IMR-90 (cell line): ENCODE measurements around the gene CHORDC1. TPM values are rescaled to one million over a fixed set of nuclear protein-coding genes. Genes with fewer than 3 reads are reported as not detected.

ENCODE experiments used
- ATAC-seq: fragments of 200-7000 bp; cut with Tn5 transposase; 2 replicates; pipeline ENCODE4 v1.9.1; 2020; ENCODE audit warnings: low read depth, mild to moderate bottlenecking, moderate library complexity
- BruUV-seq: library from RNA; stranded (reverse); fragments of 400-500 nt; replicated peaks from 2 replicates; lab custom pipeline; 2021; lab: Mats Ljungman, UMichigan
- CTCF ChIA-PET: fragments of 300-600 bp; formaldehyde crosslinking; extraction: SDS; loops from one replicate; lab custom pipeline; 2021; ENCODE audit warnings: antibody characterized with exemption; lab: Yijun Ruan, JAX
- POLR2A ChIA-PET: fragments of 300-600 bp; sonication (Branson Sonifier 250); formaldehyde crosslinking; loops from one replicate; lab custom pipeline; 2022; ENCODE audit warnings: antibody characterized with exemption; ENCODE audit not compliant: unreplicated experiment; lab: Charles Lee
- DNase-seq: peaks from one replicate; pipeline ENCODE4 v3.0.0; 2013
- H2AFZ ChIP-seq: replicated peaks from 2 replicates; pipeline ENCODE3; 2013; ENCODE audit warnings: low read length, mild to moderate bottlenecking; ENCODE audit not compliant: poor library complexity
- H2AK5ac ChIP-seq: 2 replicates; pipeline ENCODE4 v1.6.1; 2013; ENCODE audit warnings: low read depth, low read length, inconsistent platforms
- H2AK9ac ChIP-seq: replicated peaks from 2 replicates; pipeline ENCODE3; 2013; ENCODE audit warnings: mild to moderate bottlenecking, low read depth, low read length, moderate library complexity; ENCODE audit not compliant: poor library complexity
- H2BK120ac ChIP-seq: 2 replicates; pipeline ENCODE4 v1.6.1; 2013; ENCODE audit warnings: low read depth, low read length, inconsistent platforms
- H2BK15ac ChIP-seq: 3 replicates; pipeline ENCODE4 v1.6.1; 2013; ENCODE audit warnings: low read depth, low read length, inconsistent platforms
- H2BK20ac ChIP-seq: 2 replicates; pipeline ENCODE4 v1.6.1; 2013; ENCODE audit warnings: low read depth, mild to moderate bottlenecking, inconsistent platforms, low read length, moderate library complexity
- H2BK5ac ChIP-seq: 2 replicates; pipeline ENCODE4 v1.6.1; 2013; ENCODE audit warnings: mild to moderate bottlenecking, low read depth, low read length, inconsistent platforms; ENCODE audit not compliant: poor library complexity, severe bottlenecking
- H3K14ac ChIP-seq: replicated peaks from 2 replicates; pipeline ENCODE4 v1.6.1; 2013; ENCODE audit warnings: low read depth, low read length, inconsistent platforms
- H3K18ac ChIP-seq: 2 replicates; pipeline ENCODE4 v1.6.1; 2013; ENCODE audit warnings: low read depth, low read length, control low read depth
- H3K23ac ChIP-seq: 2 replicates; pipeline ENCODE4 v1.6.1; 2013; ENCODE audit warnings: low read depth, low read length, inconsistent platforms
- H3K27ac ChIP-seq: 2 replicates; pipeline ENCODE4 v1.5.1; 2013; ENCODE audit warnings: mild to moderate bottlenecking, control low read depth, low read length; ENCODE audit not compliant: insufficient read depth
- H3K27me3 ChIP-seq: 2 replicates; pipeline ENCODE4 v1.6.1; 2013; ENCODE audit warnings: low read length; ENCODE audit not compliant: control insufficient read depth, insufficient read depth
- H3K36me3 ChIP-seq: 2 replicates; pipeline ENCODE4 v1.6.1; 2013; ENCODE audit warnings: low read length, mixed read lengths; ENCODE audit not compliant: control insufficient read depth, insufficient read depth
- H3K4ac ChIP-seq: 2 replicates; pipeline ENCODE4 v1.6.1; 2013; ENCODE audit warnings: low read depth, low read length, inconsistent platforms
- H3K4me1 ChIP-seq: 2 replicates; pipeline ENCODE4 v1.6.1; 2013; ENCODE audit warnings: low read length, mixed read lengths; ENCODE audit not compliant: control insufficient read depth, insufficient read depth
- H3K4me2 ChIP-seq: 2 replicates; pipeline ENCODE4 v1.6.1; 2013; ENCODE audit warnings: low read depth, mild to moderate bottlenecking, control low read depth, low read length, moderate library complexity
- H3K4me3 ChIP-seq: 2 replicates; pipeline ENCODE4 v1.5.1; 2013; ENCODE audit warnings: low read depth, mild to moderate bottlenecking, control low read depth, low read length, moderate library complexity; ENCODE audit not compliant: insufficient read depth
- H3K56ac ChIP-seq: 2 replicates; pipeline ENCODE4 v1.6.1; 2013; ENCODE audit warnings: low read length, inconsistent platforms; ENCODE audit not compliant: insufficient read depth; ENCODE audit errors: extremely low read depth
- H3K79me1 ChIP-seq, 2 experiments: 2 replicates each; pipeline ENCODE4 v1.6.1; 2013; ENCODE audit warnings: low read length in 2 of 2, inconsistent platforms in 1 of 2, low read depth in 1 of 2
- H3K9ac ChIP-seq: 2 replicates; pipeline ENCODE4 v1.6.1; 2013; ENCODE audit warnings: low read depth, low read length, control low read depth
- H3K9me1 ChIP-seq: 2 replicates; pipeline ENCODE4 v1.6.1; 2013; ENCODE audit warnings: low read length, inconsistent platforms; ENCODE audit not compliant: insufficient read depth
- H3K9me3 ChIP-seq: 2 replicates; pipeline ENCODE4 v1.6.1; 2013; ENCODE audit warnings: low read length; ENCODE audit not compliant: control insufficient read depth, insufficient read depth
- H4K20me1 ChIP-seq: 2 replicates; pipeline ENCODE4 v1.6.1; 2013; ENCODE audit warnings: low read length, inconsistent platforms; ENCODE audit not compliant: insufficient read depth
- H4K5ac ChIP-seq: 2 replicates; pipeline ENCODE4 v1.6.1; 2013; ENCODE audit warnings: mild to moderate bottlenecking, low read depth, low read length, control low read depth
- H4K8ac ChIP-seq, 2 experiments: 2 replicates each; pipeline ENCODE4 v1.6.1; 2013; ENCODE audit warnings: low read depth in 2 of 2, low read length in 2 of 2, control low read depth in 1 of 2, inconsistent platforms in 1 of 2
- H4K91ac ChIP-seq: 2 replicates; pipeline ENCODE4 v1.6.1; 2013; ENCODE audit warnings: low read depth, low read length, inconsistent platforms; ENCODE audit not compliant: insufficient read depth
- CEBPB ChIP-seq: IDR thresholded peaks from 2 replicates; pipeline ENCODE4 v1.6.1; 2012; ENCODE audit warnings: low read depth, low read length, improper control_type of control experiment
- CHD1 ChIP-seq: IDR thresholded peaks from 2 replicates; pipeline ENCODE4 v1.6.1; 2012; ENCODE audit warnings: low read depth, low read length, improper control_type of control experiment
- MAZ ChIP-seq: IDR thresholded peaks from 2 replicates; pipeline ENCODE4 v1.6.1; 2012; ENCODE audit warnings: low read depth, mild to moderate bottlenecking, low read length, improper control_type of control experiment, moderate library complexity, borderline replicate concordance
- NFE2L2 ChIP-seq: fragments of 150-350 bp; IDR thresholded peaks from 2 replicates; pipeline ENCODE4 v1.6.1; 2016; ENCODE audit warnings: low read depth, mild to moderate bottlenecking, low read length
- RAD21 ChIP-seq: IDR thresholded peaks from 2 replicates; pipeline ENCODE4 v1.6.1; 2012; ENCODE audit warnings: low read length, improper control_type of control experiment
- RCOR1 ChIP-seq: IDR thresholded peaks from 2 replicates; pipeline ENCODE4 v1.6.1; 2012; ENCODE audit warnings: mild to moderate bottlenecking, low read length, improper control_type of control experiment; ENCODE audit not compliant: insufficient replicate concordance
- RFX5 ChIP-seq: IDR thresholded peaks from 2 replicates; pipeline ENCODE4 v1.8.0; 2012; ENCODE audit warnings: low read depth, mild to moderate bottlenecking, low read length, moderate library complexity
- WGBS, 2 experiments: methylation state at CpG; one replicate each; pipeline versions ENCODE4 v1.1.5 to v1.1.7; 2013; ENCODE audit warnings: missing lambda C conversion rate in 2 of 2; ENCODE audit not compliant: insufficient read length in 1 of 2; ENCODE audit errors: extremely low coverage in 2 of 2; 5-methylcytosine and 5-hydroxymethylcytosine counted together
- dilution Hi-C: fragments of 300-500 bp; cut with HindIII; formaldehyde crosslinking; loops from one replicate; pipeline ENCODE4 v1.14.3; 2018; ENCODE audit warnings: low sequenced_read_pairs; ENCODE audit not compliant: unreplicated experiment
- in situ Hi-C: fragments of 300-500 bp; cut with MboI; formaldehyde crosslinking; loops from 3 replicates; pipeline ENCODE4 v1.14.3; 2019; ENCODE audit warnings: low sequenced_read_pairs, inconsistent platforms, mixed read lengths
- intact Hi-C: fragments of 100-400 bp; cut with micrococcal nuclease; formaldehyde crosslinking; loops from 2 replicates; pipeline ENCODE4 v1.10.0; 2022
- polyA plus RNA-seq, 3 experiments: library from polyadenylated mRNA; depleted of rRNA; stranded (reverse); fragments of >200 nt; gene quantifications; 2 replicates each; pipeline ENCODE4 v1.2.3, GENCODE V29; 2012; ENCODE audit warnings: low replicate concordance in 1 of 3
- total RNA-seq: library from RNA; depleted of rRNA; stranded (reverse); fragments of >200 nt; gene quantifications from 2 replicates; pipeline ENCODE4 v1.2.3, GENCODE V29; 2012
- TF ChIP-seq, protein P1 (sequence below): fragments of 150-350 bp; IDR thresholded peaks from 2 replicates; pipeline ENCODE4 v1.6.1; 2016; ENCODE audit warnings: low read depth, mild to moderate bottlenecking, low read length, moderate library complexity, borderline replicate concordance

CHORDC1 gene
- total and polyA plus RNA-seq, 2 of the 4 experiments (the other 2 are of a cell fraction): 26.9 to 51.4 TPM

GRCh38 chr11:90204832-90205646, 17.8 kb downstream of the CHORDC1 start (continued):
- no peak for TF ChIP-seq CEBPB

GRCh38 chr11:90204407-90204806, 18.4 kb downstream of the CHORDC1 start:
- H3K9ac ChIP-seq: no peak overlapping the region
- dilution Hi-C loops (no loop called here), in situ Hi-C loops (no loop called here), intact Hi-C loops (no loop called here)
- no CpG with 5 or more reads among the region's 13 CpGs for WGBS, 2 experiments
- H2AK5ac ChIP-seq: no peak overlapping the region
- no peak overlapping the region for H4K91ac ChIP-seq
- no peak overlapping the region for H3K23ac ChIP-seq
- H4K5ac ChIP-seq: no peak overlapping the region
- no peak overlapping the region for H3K18ac ChIP-seq
- H2BK20ac ChIP-seq: no peak overlapping the region
- H3K9me3 ChIP-seq: no peaks in the 10 kb centered on the region
- DNase-seq (no peak), ATAC-seq (no peak)
- no peak overlapping the region for H3K4me3 ChIP-seq
- H3K56ac ChIP-seq: no peak overlapping the region
- no peak overlapping the region for H3K4ac ChIP-seq
- H2AK9ac ChIP-seq: no peak overlapping the region
- H3K36me3 ChIP-seq: peaks cover 10% of the 10 kb centered on the region
- no peak overlapping the region for H3K4me2 ChIP-seq
- no peaks in the 10 kb centered on the region for H3K4me1 ChIP-seq
- H4K8ac ChIP-seq: no peak overlapping the region
- H3K27me3 ChIP-seq: no peaks in the 10 kb centered on the region
- H2BK15ac ChIP-seq: no peak overlapping the region
- no peak overlapping the region for H3K14ac ChIP-seq
- no peaks in the 10 kb centered on the region; a peak in 1 of 4 replicates for H3K79me1 ChIP-seq
- TF ChIP-seq NFE2L2 (no peak), RAD21 (no peak), CEBPB (no peak), CHD1 (no peak), RCOR1 (no peak), MAZ (no peak), RFX5 (no peak)
- TF ChIP-seq, protein P1, sequence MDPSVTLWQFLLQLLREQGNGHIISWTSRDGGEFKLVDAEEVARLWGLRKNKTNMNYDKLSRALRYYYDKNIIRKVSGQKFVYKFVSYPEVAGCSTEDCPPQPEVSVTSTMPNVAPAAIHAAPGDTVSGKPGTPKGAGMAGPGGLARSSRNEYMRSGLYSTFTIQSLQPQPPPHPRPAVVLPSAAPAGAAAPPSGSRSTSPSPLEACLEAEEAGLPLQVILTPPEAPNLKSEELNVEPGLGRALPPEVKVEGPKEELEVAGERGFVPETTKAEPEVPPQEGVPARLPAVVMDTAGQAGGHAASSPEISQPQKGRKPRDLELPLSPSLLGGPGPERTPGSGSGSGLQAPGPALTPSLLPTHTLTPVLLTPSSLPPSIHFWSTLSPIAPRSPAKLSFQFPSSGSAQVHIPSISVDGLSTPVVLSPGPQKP: no peak
- POLR2A ChIA-PET: no interaction called here
- no TSS peak for BruUV-seq
- H4K20me1 ChIP-seq: no peaks in the 10 kb centered on the region
- CTCF ChIA-PET: interaction anchor here (0.7 to 1.5 kb wide), 5 partner anchors 10 to 29 kb away, joined by 3 to 8 read pairs (median 4); no protein-coding TSS in a partner anchor
- H2BK5ac ChIP-seq: no peak overlapping the region
- H3K9me1 ChIP-seq: no peaks in the 10 kb centered on the region
- H3K27ac ChIP-seq: no peak overlapping the region
- H2AFZ ChIP-seq: no peak overlapping the region
- H2BK120ac ChIP-seq: no peak overlapping the region
